Parathyroid adenoma (tissue), 2 donors: ENCODE results near the gene ATP6V0E1.
"Not testable (repeated sequence)": the region's sequence is repeated elsewhere in the genome, so short reads cannot be mapped to it uniquely, and the experiment has no call there.

Experiments used
- H2AFZ ChIP-seq: fragments of 300-600 bp; sonication (generic); one replicate; pipeline ENCODE4 v1.7.0; 2017; ENCODE audit warnings: antibody characterized with exemption, mild to moderate bottlenecking
- H3K27ac ChIP-seq: fragments of 300-600 bp; sonication (generic); one replicate; pipeline ENCODE4 v1.7.0; 2017
- H3K27me3 ChIP-seq: fragments of 300-600 bp; sonication (generic); one replicate; pipeline ENCODE4 v1.7.0; 2017; ENCODE audit warnings: low read length; ENCODE audit not compliant: control insufficient read depth, insufficient read depth
- H3K36me3 ChIP-seq: fragments of 300-600 bp; sonication (generic); one replicate; pipeline ENCODE4 v1.7.0; 2017; ENCODE audit warnings: low read length; ENCODE audit not compliant: control insufficient read depth, insufficient read depth
- H3K4me1 ChIP-seq: fragments of 300-600 bp; sonication (generic); one replicate; pipeline ENCODE4 v1.7.0; 2017; ENCODE audit warnings: control low read depth
- H3K4me2 ChIP-seq: fragments of 300-600 bp; sonication (generic); one replicate; pipeline ENCODE4 v1.7.0; 2017; ENCODE audit warnings: low read length
- H3K4me3 ChIP-seq: fragments of 300-600 bp; sonication (generic); one replicate; pipeline ENCODE4 v1.7.0; 2017; ENCODE audit warnings: low read depth, low read length
- H3K79me2 ChIP-seq: fragments of 300-600 bp; sonication (generic); one replicate; pipeline ENCODE4 v1.7.0; 2017; ENCODE audit warnings: control low read depth
- H3K9ac ChIP-seq: fragments of 300-600 bp; sonication (generic); one replicate; pipeline ENCODE4 v1.7.0; 2017; ENCODE audit warnings: mild to moderate bottlenecking
- H3K9me3 ChIP-seq: fragments of 300-600 bp; sonication (generic); one replicate; pipeline ENCODE4 v1.7.0; 2017; ENCODE audit warnings: low read length; ENCODE audit not compliant: control insufficient read depth
- CTCF ChIP-seq: fragments of 300-600 bp; sonication (generic); IDR thresholded peaks from one replicate; pipeline ENCODE4 v1.7.0; 2017; ENCODE audit warnings: antibody characterized with exemption, mild to moderate bottlenecking
- donor health status: primary hyperparathyroidism.

Gene ATP6V0E1

GRCh38 chr5:173041881-173042762, 58.6 kb downstream of the ATP6V0E1 start:
- Histone ChIP-seq H3K4me1 (peaks cover 6% of the 10 kb centered on the region), H3K4me3 (no peak overlapping the region), H3K27ac (no peak overlapping the region), H3K36me3 (no peaks in the 10 kb centered on the region), H3K4me2 (no peak overlapping the region), H3K27me3 (no peaks in the 10 kb centered on the region), H3K9ac (no peak overlapping the region), H3K79me2 (no peaks in the 10 kb centered on the region), H2AFZ (no peak overlapping the region), H3K9me3 (no peaks in the 10 kb centered on the region)
- TF ChIP-seq CTCF, result no peak

- Histone ChIP-seq H2AFZ (no peak overlapping the region), H3K9ac (no peak overlapping the region), H3K4me2 (no peak overlapping the region), H3K4me1 (peaks cover 6% of the 10 kb centered on the region), H3K9me3 (no peaks in the 10 kb centered on the region), H3K27ac (no peak overlapping the region), H3K36me3 (no peaks in the 10 kb centered on the region), H3K27me3 (no peaks in the 10 kb centered on the region), H3K4me3 (no peak overlapping the region), H3K79me2 (no peaks in the 10 kb centered on the region)
- no peak for TF ChIP-seq CTCF
These were observed 59.2 kb downstream of the ATP6V0E1 start for GRCh38 chr5:173042763-173043107.

- Histone ChIP-seq H3K9me3 (no peaks in the 10 kb centered on the region), H3K27ac (no peak overlapping the region)
These were observed 61.9 kb downstream of the ATP6V0E1 start for GRCh38 chr5:173045474-173045873.

GRCh38 chr5:173047096-173047837, 63.7 kb downstream of the ATP6V0E1 start:
- not testable (repeated sequence) for H2AFZ ChIP-seq, H3K27me3 ChIP-seq, H3K4me3 ChIP-seq, H3K9ac ChIP-seq, H3K79me2 ChIP-seq, H3K27ac ChIP-seq, H3K9me3 ChIP-seq, H3K36me3 ChIP-seq, H3K4me2 ChIP-seq
- peaks cover 13% of the 10 kb centered on the region for H3K4me1 ChIP-seq

More at GRCh38 chr5:173045474-173045873, 61.9 kb downstream of the ATP6V0E1 start:
- no peak for TF ChIP-seq CTCF
- Histone ChIP-seq H3K27me3 (no peaks in the 10 kb centered on the region), H3K4me1 (peaks cover 6% of the 10 kb centered on the region), H3K4me2 (no peak overlapping the region), H3K4me3 (no peak overlapping the region), H3K79me2 (no peaks in the 10 kb centered on the region), H3K9ac (no peak overlapping the region), H3K36me3 (no peaks in the 10 kb centered on the region), H2AFZ (no peak overlapping the region)

GRCh38 chr5:173047838-173048105, 64.2 kb downstream of the ATP6V0E1 start:
- H3K9ac ChIP-seq, result no peak overlapping the region
- H3K79me2 ChIP-seq, result no peaks in the 10 kb centered on the region
- H3K4me3 ChIP-seq, result no peak overlapping the region
- H3K27ac ChIP-seq, result no peak overlapping the region
- no peaks in the 10 kb centered on the region for H3K36me3 ChIP-seq
- no peaks in the 10 kb centered on the region for H3K9me3 ChIP-seq
- no peak for TF ChIP-seq CTCF
- H3K4me1 ChIP-seq, result peaks cover 13% of the 10 kb centered on the region
- no peaks in the 10 kb centered on the region for H3K27me3 ChIP-seq
- H2AFZ ChIP-seq, result no peak overlapping the region
- H3K4me2 ChIP-seq, result no peak overlapping the region
